ENCODE data around the gene SEMA3F. TPM values are rescaled to one million over a fixed set of nuclear protein-coding genes. Genes with fewer than 3 reads are reported as not detected.

The SEMA3F gene
- total and polyA plus RNA-seq, 5 experiments from 2014 or later: not detected

DNA sequence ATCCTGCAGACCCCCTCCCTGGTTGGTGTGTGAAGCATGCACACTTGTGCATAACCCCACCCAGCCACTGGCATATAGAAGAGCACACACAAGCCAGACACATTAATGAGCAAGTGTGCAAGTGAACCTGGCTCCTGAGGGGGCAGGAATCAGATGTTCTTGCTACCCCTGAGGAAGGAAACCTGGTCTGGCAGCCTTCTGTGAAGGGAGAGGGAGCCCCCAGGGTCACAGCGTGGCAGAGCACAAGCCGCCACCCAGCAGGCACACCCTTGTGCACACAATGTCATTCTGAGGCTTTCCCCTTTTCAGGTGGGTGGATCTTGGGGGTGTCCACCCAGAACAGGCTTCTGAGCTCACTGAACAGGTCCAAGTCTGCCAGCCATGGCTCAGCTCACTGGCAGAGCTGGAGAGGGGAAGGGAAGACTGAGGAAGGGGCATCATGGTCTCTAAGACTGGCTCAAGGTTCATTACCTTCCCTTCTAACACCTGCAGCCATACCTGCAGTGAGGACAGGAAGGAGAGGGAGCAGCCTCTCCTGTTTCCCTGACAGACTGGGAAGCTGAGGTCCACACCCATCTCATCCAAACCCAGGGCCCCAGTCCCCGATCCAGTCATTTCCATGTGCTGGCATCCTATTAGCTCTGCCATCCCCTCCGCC is 31.6 kb upstream of the SEMA3F start:
- Mint-ChIP-seq H3K4me3 (no peak overlapping the region), H3K4me1 (peaks cover 0 to 7% (median 6%) of the 10 kb centered on the region in 4 donors), H3K36me3 (peaks cover 0 to 18% (median 4%) of the 10 kb centered on the region in 3 donors), H3K27ac (peak overlapping the region in 4 of 10 donors; percentile 37 to 78 (median 65)), H3K9me3 (no peaks in the 10 kb centered on the region), H3K27me3 (no peaks in the 10 kb centered on the region)
- POLR2A ChIA-PET: interaction anchor here (1.7 kb wide), 1 partner anchor 12 kb away, joined by 3 read pairs; no protein-coding TSS in a partner anchor
- DNase-seq (no peak), ATAC-seq (no peak)

- Mint-ChIP-seq H3K36me3 (peaks cover 0 to 12% (median 0%) of the 10 kb centered on the region in 3 donors), H3K4me1 (peaks cover 0 to 7% (median 6%) of the 10 kb centered on the region in 4 donors), H3K9me3 (no peaks in the 10 kb centered on the region), H3K27ac (peak overlapping the region in 3 of 10 donors; percentile 36 to 78 (median 65)), H3K4me3 (no peak overlapping the region), H3K27me3 (no peaks in the 10 kb centered on the region)
- DNase-seq: no peak
- ATAC-seq: no peak
- POLR2A ChIA-PET: interaction anchor here (0.6 to 1.7 kb wide), 2 partner anchors 13 to 60 kb away, joined by 3 read pairs; no protein-coding TSS in a partner anchor
Observed at GRCh38 chr3:50124052-50124799, 30.9 kb upstream of the SEMA3F start.

- Mint-ChIP-seq H3K27ac (peak overlapping the region in 2 of 10 donors; percentile 36 to 65), H3K27me3 (no peaks in the 10 kb centered on the region), H3K4me3 (no peak overlapping the region), H3K4me1 (peaks cover 0 to 7% (median 6%) of the 10 kb centered on the region in 4 donors), H3K36me3 (peaks cover 0 to 6% (median 0%) of the 10 kb centered on the region in 3 donors), H3K9me3 (no peaks in the 10 kb centered on the region)
- DNase-seq (no peak), ATAC-seq (no peak)
- POLR2A ChIA-PET: interaction anchor here (0.6 to 1.5 kb wide), 2 partner anchors 10 to 60 kb away, joined by 3 to 7 read pairs; no protein-coding TSS in a partner anchor
Observed at GRCh38 chr3:50124800-50125178, 30.3 kb upstream of the SEMA3F start.

DNA sequence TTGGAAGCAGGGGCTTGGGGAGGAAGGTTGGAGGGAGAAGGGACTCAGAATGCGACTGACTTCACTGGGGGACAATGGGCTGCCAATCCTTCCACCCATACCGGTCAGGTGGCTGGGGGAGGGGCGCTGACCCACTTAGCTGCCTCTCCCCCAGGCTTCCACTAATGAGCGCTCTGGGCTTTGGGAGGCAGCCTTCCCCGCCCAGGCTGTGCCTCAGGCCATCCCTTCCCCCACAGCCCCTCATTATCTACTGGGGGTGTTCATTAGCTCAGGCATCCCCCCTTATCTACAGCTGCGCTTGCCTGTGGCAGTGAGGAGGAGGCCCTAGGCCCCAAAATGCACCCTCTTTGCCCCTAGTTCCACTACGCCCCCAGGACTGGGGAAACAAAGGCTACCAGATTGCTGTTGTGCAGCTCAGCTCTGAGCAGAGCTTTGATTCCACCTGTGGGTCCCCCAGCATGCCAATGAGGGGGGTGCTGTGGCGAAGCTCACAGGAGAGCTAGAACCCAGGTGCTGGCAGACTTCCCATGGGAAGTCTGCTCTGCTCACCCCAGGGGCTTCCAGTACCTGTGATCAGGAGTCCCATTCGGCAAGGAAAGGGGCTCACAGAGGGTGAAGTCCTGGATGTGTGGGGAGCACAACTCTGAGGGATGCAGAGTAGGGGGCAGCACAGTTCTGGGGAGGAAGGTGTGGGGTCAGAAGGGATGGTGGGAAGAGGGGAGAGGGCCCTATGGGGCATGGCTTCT is 29.4 kb upstream of the SEMA3F start:
- DNase-seq (no peak), ATAC-seq (no peak)
- H3K4me3 Mint-ChIP-seq: no peak overlapping the region
- H3K9me3 Mint-ChIP-seq: no peaks in the 10 kb centered on the region
- POLR2A ChIA-PET: interaction anchor here (0.5 to 1.5 kb wide), 2 partner anchors 10 to 552 kb away, joined by 4 to 7 read pairs; no protein-coding TSS in a partner anchor
- H3K36me3 Mint-ChIP-seq: no peaks in the 10 kb centered on the region
- H3K4me1 Mint-ChIP-seq: peaks cover 0 to 7% (median 6%) of the 10 kb centered on the region in 4 donors
- no peaks in the 10 kb centered on the region for H3K27me3 Mint-ChIP-seq
- H3K27ac Mint-ChIP-seq: peak overlapping the region in 1 of 10 donors; percentile 57

DNA sequence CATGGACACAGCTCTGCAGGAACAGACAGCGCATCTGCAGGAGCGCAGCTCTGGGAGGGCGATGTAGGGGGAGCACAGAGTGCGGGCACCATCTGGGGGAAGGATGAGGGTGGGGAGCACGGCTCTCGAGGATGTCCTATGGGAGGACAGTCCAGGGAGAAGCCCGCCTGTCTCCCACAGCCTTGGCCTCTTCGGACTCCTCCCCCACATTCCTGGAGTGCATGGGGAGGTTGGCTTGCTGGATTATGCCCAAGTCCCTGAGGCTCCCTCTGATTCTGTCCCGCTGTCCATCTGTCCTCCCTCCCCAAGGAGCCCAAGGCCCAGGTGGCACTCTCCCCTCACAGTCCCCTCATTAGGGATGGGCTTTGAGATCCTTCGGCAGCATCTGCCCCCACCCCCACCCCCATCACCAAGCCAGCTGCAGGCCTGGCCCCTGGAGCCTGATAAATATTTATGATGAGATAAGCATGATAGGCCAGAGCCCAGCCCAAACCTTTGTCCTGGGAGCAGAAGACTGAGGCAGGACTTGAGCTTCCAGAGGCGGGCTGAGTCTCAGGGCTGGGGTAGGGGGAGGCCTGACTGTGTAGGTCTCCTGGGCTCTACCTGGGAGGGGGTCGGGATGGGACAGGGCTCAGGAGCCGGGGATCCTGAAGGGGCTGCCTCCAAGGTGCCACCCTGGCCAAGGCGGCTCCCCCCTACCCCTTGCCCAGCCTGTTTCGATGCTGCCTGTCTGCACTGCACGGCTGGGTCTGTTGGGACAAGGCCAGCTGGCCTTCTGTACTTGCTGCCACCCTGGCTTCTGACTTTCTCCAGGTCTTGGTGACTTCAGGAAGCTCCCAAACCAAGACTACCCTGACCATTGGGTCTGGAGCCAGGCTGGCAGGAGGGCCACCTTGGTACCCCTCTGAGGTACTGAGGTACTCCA is 28.6 kb upstream of the SEMA3F start:
- Mint-ChIP-seq H3K9me3 (no peaks in the 10 kb centered on the region), H3K36me3 (no peaks in the 10 kb centered on the region), H3K27me3 (no peaks in the 10 kb centered on the region), H3K4me1 (peaks cover 0 to 7% (median 6%) of the 10 kb centered on the region in 4 donors), H3K4me3 (no peak overlapping the region), H3K27ac (peak overlapping the region in 2 of 10 donors; percentile 13 to 81)
- ATAC-seq: no peak
- POLR2A ChIA-PET: interaction anchor here (0.5 to 1.5 kb wide), 2 partner anchors 11 to 553 kb away, joined by 4 to 7 read pairs; no protein-coding TSS in a partner anchor
- no peak for DNase-seq

- Mint-ChIP-seq H3K4me3 (no peak overlapping the region), H3K4me1 (peaks cover 0 to 7% (median 4%) of the 10 kb centered on the region in 4 donors), H3K9me3 (no peaks in the 10 kb centered on the region), H3K36me3 (no peaks in the 10 kb centered on the region), H3K27me3 (no peaks in the 10 kb centered on the region), H3K27ac (peak overlapping the region in 2 of 10 donors; percentile 13 to 43)
- POLR2A ChIA-PET: no interaction called here
- no peak for ATAC-seq
- DNase-seq: no peak
Observed at GRCh38 chr3:50127251-50127691, 27.9 kb upstream of the SEMA3F start.

DNA sequence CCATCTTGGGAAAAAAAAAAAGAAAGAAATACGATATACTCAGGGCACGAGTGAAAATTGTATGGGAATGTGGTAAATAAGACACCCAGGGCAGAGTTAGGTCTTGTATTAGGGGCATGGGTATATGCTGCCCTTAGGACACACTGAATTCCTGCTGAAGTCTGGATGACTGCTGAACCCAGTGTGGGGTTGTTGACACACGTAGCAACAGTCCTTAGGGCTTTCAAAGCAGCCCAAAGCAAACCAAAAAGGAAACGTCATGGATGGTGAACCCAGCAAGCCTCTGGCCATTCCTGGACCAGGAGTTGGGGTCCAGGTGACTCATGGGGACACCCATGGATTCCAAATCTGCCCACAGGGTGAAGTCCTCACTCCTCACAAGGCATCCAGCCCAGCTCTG is 27.1 kb upstream of the SEMA3F start:
- DNase-seq (no peak), ATAC-seq (no peak)
- Mint-ChIP-seq H3K9me3 (no peaks in the 10 kb centered on the region), H3K4me3 (no peak overlapping the region), H3K4me1 (peaks cover 0 to 4% (median 1%) of the 10 kb centered on the region in 4 donors), H3K27me3 (no peaks in the 10 kb centered on the region), H3K27ac (no peak overlapping the region), H3K36me3 (no peaks in the 10 kb centered on the region)
- POLR2A ChIA-PET: no interaction called here

- Mint-ChIP-seq H3K27ac (peak overlapping the region in 1 of 10 donors; percentile 40), H3K9me3 (no peaks in the 10 kb centered on the region), H3K4me1 (no peaks in the 10 kb centered on the region), H3K36me3 (no peaks in the 10 kb centered on the region), H3K27me3 (no peaks in the 10 kb centered on the region), H3K4me3 (no peak overlapping the region)
- POLR2A ChIA-PET: no interaction called here
- peak in 1 of 10 donors; percentile 40 for DNase-seq
- no peak for ATAC-seq
Observed at GRCh38 chr3:50130436-50130835, 24.7 kb upstream of the SEMA3F start.

DNA sequence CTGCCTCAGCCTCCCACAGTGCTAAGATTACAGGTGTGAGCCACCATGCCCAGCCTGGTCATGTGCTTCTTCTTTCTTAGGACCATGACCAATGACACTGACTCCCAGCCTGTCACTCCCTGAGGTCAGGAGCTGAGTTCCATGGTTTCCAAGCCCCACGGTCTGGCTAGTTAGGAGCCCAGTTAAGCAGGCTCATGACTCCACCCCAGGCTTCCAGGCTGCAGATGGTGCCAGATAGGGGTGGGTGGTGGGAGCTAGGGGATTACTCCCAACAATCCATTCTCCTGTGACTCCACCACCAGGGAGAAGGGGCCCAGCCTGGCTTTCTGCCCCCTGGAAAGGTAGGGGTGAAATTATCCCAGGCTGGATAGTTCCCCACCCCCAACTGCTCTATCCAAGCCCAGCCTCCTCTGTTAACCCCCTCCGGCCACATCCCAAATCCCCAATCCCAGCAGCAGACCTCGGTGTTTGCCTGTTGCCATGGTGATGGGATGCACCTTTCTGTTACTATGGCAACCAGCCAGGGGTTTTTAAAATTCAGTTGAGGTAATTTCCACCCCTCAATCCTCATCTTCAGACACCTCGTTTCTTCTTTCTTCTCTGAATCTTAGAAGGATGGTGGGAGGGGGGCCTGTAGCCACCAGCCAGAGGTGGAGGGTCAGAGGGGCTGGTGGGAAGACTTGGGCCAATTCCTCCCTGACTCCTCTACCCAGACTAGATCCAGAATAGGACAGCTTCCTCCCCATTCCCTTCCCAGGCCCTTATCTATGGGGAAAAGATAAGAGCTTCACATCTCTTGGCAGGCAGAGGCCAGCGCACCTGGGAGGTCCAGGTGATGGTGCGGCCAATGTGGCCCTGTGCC is 22.5 kb upstream of the SEMA3F start:
- POLR2A ChIA-PET: no interaction called here
- peak in 1 of 10 donors; percentile 38 for DNase-seq

GRCh38 chr3:50133283-50133615 is 21.9 kb upstream of the SEMA3F start:
- Mint-ChIP-seq H3K4me1 (peaks cover 0 to 3% (median 1%) of the 10 kb centered on the region in 4 donors), H3K27me3 (no peaks in the 10 kb centered on the region), H3K4me3 (no peak overlapping the region), H3K36me3 (no peaks in the 10 kb centered on the region), H3K27ac (peak overlapping the region in 2 of 10 donors; percentile 26 to 87), H3K9me3 (no peaks in the 10 kb centered on the region)
- POLR2A ChIA-PET: no interaction called here
- DNase-seq: no peak
- ATAC-seq: no peak

More for the DNA sequence above, 22.5 kb upstream of the SEMA3F start:
- Mint-ChIP-seq H3K27me3 (no peaks in the 10 kb centered on the region), H3K27ac (peak overlapping the region in 3 of 10 donors; percentile 51 to 87 (median 67)), H3K4me3 (no peak overlapping the region), H3K36me3 (no peaks in the 10 kb centered on the region), H3K9me3 (no peaks in the 10 kb centered on the region), H3K4me1 (no peaks in the 10 kb centered on the region)
- no peak for ATAC-seq

- POLR2A ChIA-PET: no interaction called here
- Mint-ChIP-seq H3K27ac (peak overlapping the region in 1 of 10 donors; percentile 7), H3K9me3 (no peaks in the 10 kb centered on the region), H3K36me3 (no peaks in the 10 kb centered on the region), H3K27me3 (peaks cover 0 to 6% (median 0%) of the 10 kb centered on the region in 5 donors), H3K4me1 (peaks cover 2 to 12% (median 9%) of the 10 kb centered on the region in 4 donors), H3K4me3 (no peak overlapping the region)
- DNase-seq (no peak), ATAC-seq (no peak)
Observed at GRCh38 chr3:50134367-50134766, 20.8 kb upstream of the SEMA3F start.

Measured in naive thymus-derived CD8-positive, alpha-beta T cell (primary cell).